HepG2 (cell line): ENCODE measurements around the gene ENDOG. TPM values are rescaled to one million over a fixed set of nuclear protein-coding genes. Genes with fewer than 3 reads are reported as not detected.

ENCODE experiments used
- ATAC-seq: fragments of 200-7000 bp; cut with Tn5 transposase; 3 replicates; pipeline ENCODE4 v1.9.1; 2020; ENCODE audit warnings: mild to moderate bottlenecking, moderate library complexity
- BruUV-seq: library from RNA; stranded (reverse); fragments of 400-500 nt; replicated peaks from 2 replicates; lab custom pipeline; 2021; lab: Mats Ljungman, UMichigan
- CTCF ChIA-PET: fragments of 300-600 bp; formaldehyde crosslinking; extraction: SDS; loops from one replicate; lab custom pipeline; 2021; ENCODE audit warnings: low total read pairs, inconsistent platforms, low intra/inter-chr PET ratio; lab: Yijun Ruan, JAX
- POLR2A ChIA-PET: fragments of 350-600 bp; sonication (Branson Sonifier 250); formaldehyde crosslinking; loops from one replicate; lab custom pipeline; 2020; ENCODE audit warnings: antibody characterized with exemption, inconsistent platforms; lab: Yijun Ruan, JAX
- DNase-seq: peaks from one replicate; pipeline ENCODE4 v3.0.0-alpha.2; 2015; ENCODE audit warnings: low spot score
- FAIRE-seq: peaks from 3 replicates; lab custom pipeline; 2011; peaks lifted over from hg19 to GRCh38; lab: Jason Lieb, UNC
- H2AFZ ChIP-seq: one replicate; pipeline ENCODE4 v1.6.1; 2011; ENCODE audit warnings: low read length, inconsistent platforms
- H3K27ac ChIP-seq: fragments of 300-600 bp; 3 replicates; pipeline ENCODE4 v1.8.0; 2011; ENCODE audit warnings: mixed run types, mild to moderate bottlenecking, mixed read lengths, low read length, inconsistent platforms; ENCODE audit not compliant: insufficient read depth; ENCODE audit errors: extremely low read length
- H3K27me3 ChIP-seq, 2 experiments: fragments of 200-600 bp in 1 of 2; 2 replicates in 1 of 2; 3 replicates in 1 of 2; pipeline versions ENCODE4 v1.6.0 to v1.8.0; 2011; ENCODE audit warnings: low read length in 2 of 2, mild to moderate bottlenecking in 2 of 2, moderate library complexity in 2 of 2, inconsistent platforms in 1 of 2; ENCODE audit not compliant: insufficient read depth in 2 of 2, control insufficient read depth in 1 of 2
- H3K36me3 ChIP-seq, 2 experiments: fragments of 200-600 bp in 1 of 2; replicated peaks in 1 of 2; 2 replicates in 1 of 2; 3 replicates in 1 of 2; pipeline versions ENCODE4 v1.5.1 to v1.8.0; 2011; ENCODE audit warnings: low read length in 2 of 2, inconsistent platforms in 1 of 2; ENCODE audit not compliant: insufficient read depth in 2 of 2, control insufficient read depth in 1 of 2
- H3K4me1 ChIP-seq: 2 replicates; pipeline ENCODE4 v1.5.1; 2012; ENCODE audit warnings: low read length, inconsistent platforms; ENCODE audit not compliant: insufficient read depth
- H3K4me2 ChIP-seq: 2 replicates; pipeline ENCODE4 v1.6.0; 2011; ENCODE audit warnings: low read depth, low read length, inconsistent platforms
- H3K4me3 ChIP-seq, 3 experiments: fragments of 200-600 bp in 1 of 3; sonication (generic), shearing (Covaris generic) in 1 of 3; replicated peaks in 1 of 3; 2 replicates each; pipeline ENCODE4 v1.5.1; 2011 to 2016; ENCODE audit warnings: low read length in 3 of 3, inconsistent platforms in 2 of 3, low read depth in 2 of 3, mild to moderate bottlenecking in 2 of 3, control low read depth in 1 of 3, mixed read lengths in 1 of 3; ENCODE audit not compliant: insufficient read depth in 1 of 3
- H3K79me2 ChIP-seq: one replicate; pipeline ENCODE4 v1.6.1; 2011; ENCODE audit warnings: low read length, inconsistent platforms; ENCODE audit not compliant: insufficient read depth
- H3K9ac ChIP-seq: 2 replicates; pipeline ENCODE4 v1.6.0; 2011; ENCODE audit warnings: mild to moderate bottlenecking, low read depth, low read length, inconsistent platforms; ENCODE audit not compliant: insufficient read depth
- H3K9me3 ChIP-seq: 2 replicates; pipeline ENCODE4 v1.5.1; 2012; ENCODE audit warnings: mild to moderate bottlenecking, low read length
- H4K20me1 ChIP-seq: 2 replicates; pipeline ENCODE4 v1.6.0; 2011; ENCODE audit warnings: inconsistent platforms, mild to moderate bottlenecking, low read length, moderate library complexity; ENCODE audit not compliant: insufficient read depth
- ARNT2 ChIP-seq: sonication (generic); formaldehyde crosslinking; IDR thresholded peaks from 2 replicates; pipeline ENCODE4 v1.8.0; 2022; ENCODE audit warnings: mild to moderate bottlenecking, low read depth, missing genetic modification reagents, moderate library complexity
- HMGXB3 ChIP-seq: sonication (generic); formaldehyde crosslinking; IDR thresholded peaks from 2 replicates; pipeline ENCODE4 v1.4.0; 2020; ENCODE audit warnings: missing genetic modification reagents, borderline replicate concordance
- HOXA9 ChIP-seq: sonication (generic); formaldehyde crosslinking; IDR thresholded peaks from 2 replicates; pipeline ENCODE4 v1.8.1; 2022; ENCODE audit warnings: missing genetic modification reagents, mild to moderate bottlenecking, moderate library complexity, borderline replicate concordance
- KDM4B ChIP-seq: sonication (generic); formaldehyde crosslinking; IDR thresholded peaks from 2 replicates; pipeline ENCODE4 v1.4.0; 2020; ENCODE audit warnings: missing genetic modification reagents
- MBNL3 ChIP-seq: fragments of 250-450 bp; sonication (Bioruptor Pico); conservative IDR thresholded peaks from 2 replicates; pipeline ENCODE4 v1.8.0; 2022; ENCODE audit warnings: mild to moderate bottlenecking, inconsistent platforms
- MIER2 ChIP-seq: IDR thresholded peaks from 2 replicates; pipeline ENCODE4 v1.6.1; 2016; ENCODE audit warnings: missing biosample characterization, missing genetic modification reagents
- PHF21A ChIP-seq: sonication (generic); formaldehyde crosslinking; IDR thresholded peaks from 2 replicates; pipeline ENCODE4 v1.5.0; 2020; ENCODE audit warnings: mild to moderate bottlenecking, missing genetic modification reagents
- SIX1 ChIP-seq: sonication (generic); formaldehyde crosslinking; IDR thresholded peaks from 2 replicates; pipeline ENCODE4 v1.4.0; 2020; ENCODE audit warnings: missing genetic modification reagents, borderline replicate concordance
- SYNCRIP ChIP-seq: fragments of 200-400 bp; formaldehyde crosslinking; IDR thresholded peaks from 2 replicates; pipeline ENCODE4 v1.6.1; 2018; ENCODE audit warnings: mild to moderate bottlenecking, low read depth, low read length; ENCODE audit not compliant: insufficient read depth
- TCF7 ChIP-seq: sonication (generic); IDR thresholded peaks from 2 replicates; pipeline ENCODE4 v1.6.1; 2016; ENCODE audit warnings: antibody characterized with exemption, low read depth
- TEF ChIP-seq: sonication (generic); formaldehyde crosslinking; IDR thresholded peaks from 2 replicates; pipeline ENCODE4 v1.5.0; 2020; ENCODE audit warnings: missing genetic modification reagents
- ZNF230 ChIP-seq: sonication (generic); formaldehyde crosslinking; IDR thresholded peaks from 2 replicates; pipeline ENCODE4 v1.4.0; 2020; ENCODE audit warnings: mild to moderate bottlenecking, missing genetic modification reagents
- ZNF383 ChIP-seq: sonication (generic); formaldehyde crosslinking; IDR thresholded peaks from 2 replicates; pipeline ENCODE4 v1.4.0; 2020; ENCODE audit warnings: missing genetic modification reagents, mild to moderate bottlenecking, borderline replicate concordance
- ZNF510 ChIP-seq: sonication (generic); formaldehyde crosslinking; IDR thresholded peaks from 2 replicates; pipeline ENCODE4 v1.4.0; 2020; ENCODE audit warnings: low read depth, mild to moderate bottlenecking, missing genetic modification reagents
- ZNF670 ChIP-seq: sonication (generic); formaldehyde crosslinking; IDR thresholded peaks from 2 replicates; pipeline ENCODE4 v1.8.0; 2022; ENCODE audit warnings: mild to moderate bottlenecking, missing genetic modification reagents, borderline replicate concordance
- ZNF710 ChIP-seq: sonication (generic); formaldehyde crosslinking; IDR thresholded peaks from 2 replicates; pipeline ENCODE4 v1.5.0; 2020; ENCODE audit warnings: mild to moderate bottlenecking, missing genetic modification reagents, borderline replicate concordance
- WGBS: methylation state at CpG from one replicate; pipeline ENCODE4 v1.1.6; 2017; ENCODE audit warnings: low lambda C conversion rate; 5-methylcytosine and 5-hydroxymethylcytosine counted together
- in situ Hi-C: cut with HindIII; loops from 2 replicates; pipeline ENCODE4 v1.10.0; 2017; ENCODE audit warnings: low pct_unique_long_range_greater_than_20kb; ENCODE audit not compliant: extremely low pct_ligation_motif_present
- intact Hi-C: fragments of 100-400 bp; cut with micrococcal nuclease; formaldehyde crosslinking; loops from one replicate; pipeline ENCODE4 v1.10.0; 2022; ENCODE audit not compliant: unreplicated experiment
- polyA plus RNA-seq, 8 experiments: library from polyadenylated mRNA; depleted of rRNA in 3 of 8; stranded (reverse) in 7 of 8; unstranded in 1 of 8; fragments of >200 nt; fragmentation: Illumina TruSeq in 4 of 8; extraction: Trizol in 4 of 8; gene quantifications; 2 replicates each; pipeline versions ENCODE4 v1.2.1 to v1.2.3, GENCODE V29; 2011 to 2016; ENCODE audit warnings: low read depth in 4 of 8, missing spikeins in 1 of 8, mixed read lengths in 1 of 8; ENCODE audit not compliant: insufficient read depth in 1 of 8
- total RNA-seq, 5 experiments: library from RNA; depleted of rRNA; stranded (reverse); fragments of >200 nt; fragmentation: Illumina TruSeq; extraction: Trizol; gene quantifications; 2 replicates each; pipeline ENCODE4 v1.2.3, GENCODE V29; 2016; ENCODE audit warnings: low read depth in 1 of 5

ENDOG gene
- total and polyA plus RNA-seq, 2 of the 13 experiments (the other 11 are each of a cell fraction or from before 2014, with no cell fraction given), result 26.3 to 28.8 TPM

GRCh38 chr9:128787659-128788058, 30.6 kb upstream of the ENDOG start:
- Histone ChIP-seq H3K4me1 (peaks cover 27% of the 10 kb centered on the region), H3K27me3 (no peaks in the 10 kb centered on the region; a peak in 1 of 5 replicates), H3K4me3 (peak overlapping the region; percentile 78 to 94 (median 78)), H2AFZ (no peak overlapping the region), H3K4me2 (peak overlapping the region; percentile 97), H3K9ac (peak overlapping the region; percentile 82), H3K27ac (peak overlapping the region; percentile 52), H3K79me2 (no peaks in the 10 kb centered on the region), H3K36me3 (peaks cover 13 to 15% of the 10 kb centered on the region in 2 experiments), H4K20me1 (no peaks in the 10 kb centered on the region), H3K9me3 (peaks cover under 1% of the 10 kb centered on the region; the same call in 1 of the 2 replicates)
- BruUV-seq, result no TSS peak
- FAIRE-seq (peak; percentile 36), ATAC-seq (peak; percentile 19), DNase-seq (no peak)
- under 1% methylated on average over 7 of the region's 7 CpGs for WGBS
- CTCF ChIA-PET, result interaction anchor here (1.2 kb wide), 1 partner anchor 55 kb away, joined by 4 read pairs; no protein-coding TSS in a partner anchor
- intact Hi-C loops (loop anchor here (1.0 kb wide), 2 partner anchors 15 to 54 kb away; no protein-coding TSS in a partner anchor), in situ Hi-C loops (no loop called here)
- POLR2A ChIA-PET, result interaction anchor here (0.7 to 1.6 kb wide), 3 partner anchors 15 to 31 kb away, joined by 3 to 6 read pairs (median 4); partner anchors contain the start of genes ENDOG and ZER1
- TF ChIP-seq ARNT2 (CRISPR knock-in tag), result no peak
- no peak for TF ChIP-seq ZNF510 (CRISPR knock-in tag)
- TF ChIP-seq ZNF670 (CRISPR knock-in tag), result no peak
- 0 out of 2 replicates have a peak, but pooled peaks have one; percentile 52 for TF ChIP-seq ZNF230 (CRISPR knock-in tag)
- no peak for TF ChIP-seq KDM4B (CRISPR knock-in tag)
- no peak for TF ChIP-seq TEF (CRISPR knock-in tag)
- TF ChIP-seq SYNCRIP, result no peak
- 0 out of 2 replicates have a peak, but pooled peaks have one; percentile 48 for TF ChIP-seq ZNF383 (CRISPR knock-in tag)
- peak; percentile 71; the same call in 1 of the 2 replicates for TF ChIP-seq SIX1 (CRISPR knock-in tag)
- no peak for TF ChIP-seq PHF21A (CRISPR knock-in tag)
- TF ChIP-seq HOXA9 (CRISPR knock-in tag), result no peak
- TF ChIP-seq ZNF710 (CRISPR knock-in tag), result no peak
- TF ChIP-seq MIER2 (CRISPR knock-in tag), result no peak
- no peak for TF ChIP-seq TCF7
- no peak for TF ChIP-seq MBNL3 (CRISPR knock-in tag)
- 0 out of 2 replicates have a peak, but pooled peaks have one; percentile 37 for TF ChIP-seq HMGXB3 (CRISPR knock-in tag)
